ENCODE measurements around the gene SMARCC2.
"Not testable (repeated sequence)": the region's sequence is repeated elsewhere in the genome, so short reads cannot be mapped to it uniquely, and the experiment has no call there.

The SMARCC2 gene

GRCh38 chr12:56118688-56119357 lies 70.5 kb downstream of the SMARCC2 start:
- no peak for DNase-seq

- peak; percentile 70 for DNase-seq
Observed at GRCh38 chr12:56117778-56118687, 71.2 kb downstream of the SMARCC2 start, which contains the start of gene ZC3H10. Gene ZC3H10 (plus strand): TSS chr12:56118266. CDS start chr12:56120563, 2,297 bp downstream.

GRCh38 chr12:56117082-56117706 lies 72.1 kb downstream of the SMARCC2 start:
- DNase-seq, result not testable (repeated sequence)

GRCh38 chr12:56116267-56117081 lies 72.8 kb downstream of the SMARCC2 start, which contains the start of gene RPL41:
Gene RPL41 (plus strand): TSS chr12:56116633.
- peak; percentile 57 for DNase-seq

- DNase-seq, result no peak
Observed at GRCh38 chr12:56115329-56115728, 74.0 kb downstream of the SMARCC2 start.

GRCh38 chr12:56114084-56114483 lies 75.2 kb downstream of the SMARCC2 start:
- no peak for DNase-seq
